Measurements from ENCODE around the gene KAZN.

Gene KAZN

GRCh38 chr1:15051882-15052528 lies 453.5 kb downstream of the KAZN start:
- H3K4me3 ChIP-seq (ENCODE audit: low read depth, low read length) = no peak overlapping the region
- TF ChIP-seq CTCF (IDR thresholded peaks at IDR 0.05; ENCODE audit: control insufficient read depth, extremely low read depth, insufficient read depth) = no peak
- no peak for DNase-seq (ENCODE audit: low read depth)

- TF ChIP-seq CTCF (IDR thresholded peaks at IDR 0.05; ENCODE audit: control insufficient read depth, extremely low read depth, insufficient read depth) = no peak
Measured at GRCh38 chr1:15053153-15053552, 454.7 kb downstream of the KAZN start.

GRCh38 chr1:15055736-15056415 lies 457.4 kb downstream of the KAZN start:
- DNase-seq (ENCODE audit: low read depth) = no peak
- TF ChIP-seq CTCF (IDR thresholded peaks at IDR 0.05; ENCODE audit: control insufficient read depth, extremely low read depth, insufficient read depth) = no peak
- H3K4me3 ChIP-seq (ENCODE audit: low read depth, low read length) = no peak overlapping the region

More at GRCh38 chr1:15053153-15053552, 454.7 kb downstream of the KAZN start:
- no peak overlapping the region for H3K4me3 ChIP-seq (ENCODE audit: low read depth, low read length)
- no peak for DNase-seq (ENCODE audit: low read depth)

- TF ChIP-seq CTCF (IDR thresholded peaks at IDR 0.05; ENCODE audit: control insufficient read depth, extremely low read depth, insufficient read depth) = no peak
- DNase-seq (ENCODE audit: low read depth) = no peak
- H3K4me3 ChIP-seq (ENCODE audit: low read depth, low read length) = no peak overlapping the region
Measured at GRCh38 chr1:15056515-15057285, 458.2 kb downstream of the KAZN start.

GRCh38 chr1:15057834-15058233 lies 459.3 kb downstream of the KAZN start:
- no peak overlapping the region for H3K4me3 ChIP-seq (ENCODE audit: low read depth, low read length)
- DNase-seq (ENCODE audit: low read depth) = no peak
- no peak for TF ChIP-seq CTCF (IDR thresholded peaks at IDR 0.05; ENCODE audit: control insufficient read depth, extremely low read depth, insufficient read depth)

- H3K4me3 ChIP-seq (ENCODE audit: low read depth, low read length) = no peak overlapping the region
- no peak for DNase-seq (ENCODE audit: low read depth)
- TF ChIP-seq CTCF (IDR thresholded peaks at IDR 0.05; ENCODE audit: control insufficient read depth, extremely low read depth, insufficient read depth) = no peak
Measured at GRCh38 chr1:15058261-15058660, 459.8 kb downstream of the KAZN start.

Data from LNCaP clone FGC (cell line).